Measurements from ENCODE around the gene BTN3A1.
"Not testable (repeated sequence)": the region's sequence is repeated elsewhere in the genome, so short reads cannot be mapped to it uniquely, and the experiment has no call there.

BTN3A1 gene

GRCh38 chr6:26454631-26455030 is 52.6 kb downstream of the BTN3A1 start:
- no peak overlapping the region for H3K9ac ChIP-seq (ENCODE audit: insufficient read length, low read depth)
- no peak for DNase-seq (ENCODE audit: low read depth, low spot score)
- H3K9me3 ChIP-seq (ENCODE audit: insufficient read depth, low read length) = no peaks in the 10 kb centered on the region
- TF ChIP-seq YY1 (IDR thresholded peaks at IDR 0.05; ENCODE audit: insufficient read depth, insufficient read length) (no peak), ZNF274 (IDR thresholded peaks at IDR 0.05; ENCODE audit: low read depth, low read length) (no peak), SUZ12 (IDR thresholded peaks at IDR 0.05; ENCODE audit: extremely low read depth, insufficient read depth, insufficient read length) (no peak)
- peaks cover 7% of the 10 kb centered on the region for H3K36me3 ChIP-seq (ENCODE audit: insufficient read depth, insufficient read length, low read length)
- peaks cover 2% of the 10 kb centered on the region for H3K4me1 ChIP-seq (ENCODE audit: insufficient read depth, insufficient read length)
- no peak overlapping the region for H3K4me3 ChIP-seq (ENCODE audit: insufficient read length, low read depth)
- H3K27me3 ChIP-seq (ENCODE audit: insufficient read depth, insufficient read length) = no peaks in the 10 kb centered on the region

DNA sequence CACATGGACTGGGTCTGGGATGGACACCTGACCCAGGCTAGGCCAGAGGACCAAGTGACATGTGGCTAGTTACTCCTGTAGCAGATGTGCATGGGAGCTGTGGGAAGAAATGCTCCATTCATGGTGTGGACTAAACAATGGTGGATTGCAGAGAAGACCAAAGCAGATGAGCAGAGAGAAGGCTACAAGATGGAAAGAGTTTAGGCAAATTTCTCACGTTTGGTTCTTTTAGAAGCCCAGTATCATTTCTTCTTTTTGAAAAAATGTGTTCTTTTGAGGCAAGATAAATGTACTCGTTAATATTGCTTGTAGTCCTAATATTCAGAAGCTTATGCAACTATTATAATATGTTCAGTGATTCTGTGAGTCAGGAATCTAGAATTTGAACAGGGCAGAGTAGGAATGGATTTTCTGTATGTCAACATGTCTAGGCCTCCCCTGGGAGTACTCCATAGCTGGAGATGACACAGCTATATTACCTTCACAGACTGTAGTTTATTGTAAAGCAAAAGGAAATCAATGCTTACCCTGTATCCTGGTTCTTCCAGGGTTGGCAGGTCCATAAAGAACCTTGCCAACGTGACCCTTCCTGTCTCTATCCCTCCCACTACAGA is 53.4 kb downstream of the BTN3A1 start:
- TF ChIP-seq ZNF274 (IDR thresholded peaks at IDR 0.05; ENCODE audit: low read depth, low read length) = no peak
- TF ChIP-seq YY1 (IDR thresholded peaks at IDR 0.05; ENCODE audit: insufficient read depth, insufficient read length) = no peak
- TF ChIP-seq SUZ12 (IDR thresholded peaks at IDR 0.05; ENCODE audit: extremely low read depth, insufficient read depth, insufficient read length) = no peak
- no peak overlapping the region for H3K4me3 ChIP-seq (ENCODE audit: insufficient read length, low read depth)
- no peak overlapping the region for H3K9ac ChIP-seq (ENCODE audit: insufficient read length, low read depth)
- H3K9me3 ChIP-seq (ENCODE audit: insufficient read depth, low read length) = no peaks in the 10 kb centered on the region
- H3K4me1 ChIP-seq (ENCODE audit: insufficient read depth, insufficient read length) = peaks cover 2% of the 10 kb centered on the region
- no peak for DNase-seq (ENCODE audit: low read depth, low spot score)
- no peaks in the 10 kb centered on the region for H3K27me3 ChIP-seq (ENCODE audit: insufficient read depth, insufficient read length)
- H3K36me3 ChIP-seq (ENCODE audit: insufficient read depth, insufficient read length, low read length) = peaks cover 14% of the 10 kb centered on the region

DNA sequence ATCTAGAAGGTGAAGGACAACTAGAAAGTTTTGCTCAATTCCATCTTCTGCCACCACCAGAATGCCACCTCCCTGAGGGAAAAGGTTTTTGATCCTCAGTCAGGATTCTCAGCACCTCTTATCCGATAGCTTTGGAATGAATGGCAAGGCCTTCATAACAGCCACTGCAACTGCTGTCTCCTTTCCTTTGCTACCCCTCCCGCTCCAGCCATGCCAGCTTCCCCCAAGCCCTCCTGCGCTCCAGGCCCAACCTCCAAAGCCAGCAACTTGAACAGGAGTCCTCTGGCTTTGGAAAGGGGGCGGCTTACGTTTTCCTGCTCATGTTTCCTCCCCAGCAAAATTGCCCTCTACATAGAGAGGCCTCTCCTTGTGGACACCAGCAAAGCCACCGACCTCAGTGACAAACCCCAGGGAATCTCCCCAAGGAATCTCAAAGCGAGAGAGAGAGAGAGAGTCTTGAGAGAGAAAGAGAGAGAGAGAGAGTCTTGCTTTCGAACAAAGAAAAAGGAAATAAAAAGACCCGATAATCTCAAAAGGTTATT is 55.3 kb downstream of the BTN3A1 start:
- no peaks in the 10 kb centered on the region for H3K9me3 ChIP-seq (ENCODE audit: insufficient read depth, low read length)
- H3K4me3 ChIP-seq (ENCODE audit: insufficient read length, low read depth) = no peak overlapping the region
- no peak for DNase-seq (ENCODE audit: low read depth, low spot score)

GRCh38 chr6:26457806-26458688 is 56.0 kb downstream of the BTN3A1 start, which contains the start of gene BTN2A1:
Gene BTN2A1, plus strand, starts transcription at chr6:26457955. Its CDS starts 682 bp downstream, at chr6:26458637.
- H3K9ac ChIP-seq (ENCODE audit: insufficient read length, low read depth) = peak within 1 kb of the TSS; percentile 83
- peak; percentile 74 for DNase-seq (ENCODE audit: low read depth, low spot score)
- H3K4me1 ChIP-seq (ENCODE audit: insufficient read depth, insufficient read length) = peaks cover 2% of the 10 kb centered on the region
- peaks cover 37% of the 10 kb centered on the region for H3K36me3 ChIP-seq (ENCODE audit: insufficient read depth, insufficient read length, low read length)
- H3K27me3 ChIP-seq (ENCODE audit: insufficient read depth, insufficient read length) = no peaks in the 10 kb centered on the region
- H3K9me3 ChIP-seq (ENCODE audit: insufficient read depth, low read length) = no peaks in the 10 kb centered on the region
- peak within 1 kb of the TSS; percentile 73 for H3K4me3 ChIP-seq (ENCODE audit: insufficient read length, low read depth)
- TF ChIP-seq YY1 (IDR thresholded peaks at IDR 0.05; ENCODE audit: insufficient read depth, insufficient read length) (no peak), ZNF274 (IDR thresholded peaks at IDR 0.05; ENCODE audit: low read depth, low read length) (no peak), SUZ12 (IDR thresholded peaks at IDR 0.05; ENCODE audit: extremely low read depth, insufficient read depth, insufficient read length) (no peak)

More for the DNA sequence above, 55.3 kb downstream of the BTN3A1 start:
- H3K36me3 ChIP-seq (ENCODE audit: insufficient read depth, insufficient read length, low read length) = peaks cover 30% of the 10 kb centered on the region
- H3K9ac ChIP-seq (ENCODE audit: insufficient read length, low read depth) = peak overlapping the region; percentile 50
- peaks cover 2% of the 10 kb centered on the region for H3K4me1 ChIP-seq (ENCODE audit: insufficient read depth, insufficient read length)
- no peaks in the 10 kb centered on the region for H3K27me3 ChIP-seq (ENCODE audit: insufficient read depth, insufficient read length)
- TF ChIP-seq ZNF274 (IDR thresholded peaks at IDR 0.05; ENCODE audit: low read depth, low read length) = no peak
- no peak for TF ChIP-seq SUZ12 (IDR thresholded peaks at IDR 0.05; ENCODE audit: extremely low read depth, insufficient read depth, insufficient read length)
- no peak for TF ChIP-seq YY1 (IDR thresholded peaks at IDR 0.05; ENCODE audit: insufficient read depth, insufficient read length)

DNA sequence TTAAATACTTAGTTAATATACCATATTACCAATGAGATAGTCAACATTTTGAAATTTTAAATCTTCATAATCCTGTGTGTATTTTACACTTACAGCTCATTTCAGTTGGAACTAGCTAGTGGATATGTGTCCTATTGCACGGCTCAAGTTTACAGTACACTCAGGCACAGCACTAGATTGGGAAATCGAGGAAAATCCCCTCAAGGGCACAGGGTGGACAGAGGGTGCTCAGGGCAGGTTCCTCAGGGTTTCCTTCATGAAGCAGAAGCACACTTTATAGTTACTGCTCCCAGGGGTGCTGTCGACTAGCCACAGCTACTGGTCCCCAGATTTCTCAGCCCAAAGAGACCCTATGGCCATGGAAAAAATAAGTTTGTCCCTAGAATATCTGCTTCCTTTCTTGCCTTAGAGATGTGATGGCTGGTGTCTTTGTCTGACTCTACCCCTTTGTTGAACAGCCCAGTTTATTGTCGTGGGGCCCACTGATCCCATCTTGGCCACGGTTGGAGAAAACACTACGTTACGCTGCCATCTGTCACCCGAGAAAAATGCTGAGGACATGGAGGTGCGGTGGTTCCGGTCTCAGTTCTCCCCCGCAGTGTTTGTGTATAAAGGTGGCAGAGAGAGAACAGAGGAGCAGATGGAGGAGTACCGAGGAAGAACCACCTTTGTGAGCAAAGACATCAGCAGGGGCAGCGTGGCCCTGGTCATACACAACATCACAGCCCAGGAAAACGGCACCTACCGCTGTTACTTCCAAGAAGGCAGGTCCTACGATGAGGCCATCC is 57.1 kb downstream of the BTN3A1 start:
- H3K36me3 ChIP-seq (ENCODE audit: insufficient read depth, insufficient read length, low read length) = peaks cover 47% of the 10 kb centered on the region
- TF ChIP-seq SUZ12 (IDR thresholded peaks at IDR 0.05; ENCODE audit: extremely low read depth, insufficient read depth, insufficient read length) (no peak), ZNF274 (IDR thresholded peaks at IDR 0.05; ENCODE audit: low read depth, low read length) (no peak), YY1 (IDR thresholded peaks at IDR 0.05; ENCODE audit: insufficient read depth, insufficient read length) (no peak)
- peaks cover 2% of the 10 kb centered on the region for H3K4me1 ChIP-seq (ENCODE audit: insufficient read depth, insufficient read length)
- DNase-seq (ENCODE audit: low read depth, low spot score) = no peak
- H3K9ac ChIP-seq (ENCODE audit: insufficient read length, low read depth) = no peak overlapping the region
- H3K9me3 ChIP-seq (ENCODE audit: insufficient read depth, low read length) = no peaks in the 10 kb centered on the region
- no peaks in the 10 kb centered on the region for H3K27me3 ChIP-seq (ENCODE audit: insufficient read depth, insufficient read length)
- H3K4me3 ChIP-seq (ENCODE audit: insufficient read length, low read depth) = no peak overlapping the region

DNA sequence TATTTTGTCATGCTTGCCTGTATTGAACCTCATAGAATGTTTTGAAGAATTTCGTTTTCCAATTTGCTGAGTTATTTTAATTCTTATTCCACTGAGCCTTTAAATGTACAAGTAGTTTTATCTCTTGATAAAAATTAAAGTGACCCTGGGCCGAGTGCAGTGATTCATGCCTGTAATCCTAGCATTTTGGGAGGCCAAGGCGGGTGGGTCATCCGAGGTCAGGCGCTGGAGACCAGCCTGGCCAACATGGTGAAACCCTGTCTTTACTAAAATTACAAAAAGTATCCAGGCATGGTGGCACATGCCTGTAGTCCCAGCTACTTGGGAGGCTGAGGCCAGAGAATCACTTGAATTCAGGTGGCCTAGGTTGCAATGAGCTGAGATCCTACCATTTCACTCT is 59.3 kb downstream of the BTN3A1 start:
- not testable (repeated sequence) for H3K9me3 ChIP-seq (ENCODE audit: insufficient read depth, low read length); H3K4me1 ChIP-seq (ENCODE audit: insufficient read depth, insufficient read length); H3K27me3 ChIP-seq (ENCODE audit: insufficient read depth, insufficient read length); DNase-seq (ENCODE audit: low read depth, low spot score); H3K4me3 ChIP-seq (ENCODE audit: insufficient read length, low read depth); H3K9ac ChIP-seq (ENCODE audit: insufficient read length, low read depth)
- peaks cover 67% of the 10 kb centered on the region for H3K36me3 ChIP-seq (ENCODE audit: insufficient read depth, insufficient read length, low read length)

All from NT2/D1 (cell line).